HepG2 (cell line): ENCODE measurements around the gene ZNF512B. TPM values are rescaled to one million over a fixed set of nuclear protein-coding genes. Genes with fewer than 3 reads are reported as not detected.

Experiments used
- AGO2 ChIP-seq: fragments of 200-400 bp; formaldehyde crosslinking; optimal IDR thresholded peaks from 2 replicates; pipeline ENCODE3; 2017; ENCODE audit warnings: mild to moderate bottlenecking, low read depth, low read length, moderate library complexity
- AKAP8 ChIP-seq: sonication (generic); formaldehyde crosslinking; IDR thresholded peaks from 2 replicates; pipeline ENCODE4 v1.5.1; 2020; ENCODE audit warnings: mild to moderate bottlenecking, missing genetic modification reagents
- CBFB ChIP-seq: sonication (generic); formaldehyde crosslinking; IDR thresholded peaks from 2 replicates; pipeline ENCODE4 v1.4.0; 2020; ENCODE audit warnings: missing genetic modification reagents
- ETV6 ChIP-seq: sonication (generic); formaldehyde crosslinking; conservative IDR thresholded peaks from 2 replicates; pipeline ENCODE4 v1.4.0; 2020; ENCODE audit warnings: missing genetic modification reagents
- KLF11 ChIP-seq: IDR thresholded peaks from 2 replicates; pipeline ENCODE4 v1.6.1; 2016; ENCODE audit warnings: missing compliant biosample characterization
- PBX2 ChIP-seq: IDR thresholded peaks from 2 replicates; pipeline ENCODE4 v1.6.1; 2016; ENCODE audit warnings: control low read depth
- RBAK ChIP-seq: sonication (generic); formaldehyde crosslinking; IDR thresholded peaks from 2 replicates; pipeline ENCODE4 v1.5.1; 2020; ENCODE audit warnings: mild to moderate bottlenecking, missing genetic modification reagents
- THYN1 ChIP-seq: sonication (generic); formaldehyde crosslinking; IDR thresholded peaks from 2 replicates; pipeline ENCODE4 v1.8.1; 2023; ENCODE audit warnings: low read depth, mild to moderate bottlenecking, moderate library complexity, missing genetic modification reagents, borderline replicate concordance
- TOE1 ChIP-seq: sonication (generic); formaldehyde crosslinking; IDR thresholded peaks from 2 replicates; pipeline ENCODE4 v1.4.0; 2020; ENCODE audit warnings: mild to moderate bottlenecking, missing genetic modification reagents
- ZNF143 ChIP-seq: sonication (generic); formaldehyde crosslinking; IDR thresholded peaks from 2 replicates; pipeline ENCODE4 v1.4.0; 2020; ENCODE audit warnings: missing genetic modification reagents
- ZNF224 ChIP-seq: sonication (generic); formaldehyde crosslinking; IDR thresholded peaks from 2 replicates; pipeline ENCODE4 v1.5.0; 2020; ENCODE audit warnings: mild to moderate bottlenecking, missing genetic modification reagents
- ZNF337 ChIP-seq: sonication (generic); formaldehyde crosslinking; IDR thresholded peaks from 2 replicates; pipeline ENCODE4 v1.5.1; 2020; ENCODE audit warnings: missing genetic modification reagents, low read depth, mild to moderate bottlenecking, borderline replicate concordance
- ZNF503 ChIP-seq: sonication (generic); formaldehyde crosslinking; IDR thresholded peaks from 2 replicates; pipeline ENCODE4 v1.4.0; 2020; ENCODE audit warnings: missing genetic modification reagents
- ZNF614 ChIP-seq: IDR thresholded peaks from 2 replicates; pipeline ENCODE4 v1.6.1; 2018; ENCODE audit warnings: missing biosample characterization, missing genetic modification reagents, inconsistent platforms, borderline replicate concordance
- ZNF746 ChIP-seq: sonication (generic); formaldehyde crosslinking; IDR thresholded peaks from 2 replicates; pipeline ENCODE4 v1.8.0; 2022; ENCODE audit warnings: mild to moderate bottlenecking, missing genetic modification reagents
- polyA plus RNA-seq, 8 experiments: library from polyadenylated mRNA; depleted of rRNA in 3 of 8; stranded (reverse) in 7 of 8; unstranded in 1 of 8; fragments of >200 nt; fragmentation: Illumina TruSeq in 4 of 8; extraction: Trizol in 4 of 8; gene quantifications; 2 replicates each; pipeline versions ENCODE4 v1.2.1 to v1.2.3, GENCODE V29; 2011 to 2016; ENCODE audit warnings: low read depth in 4 of 8, missing spikeins in 1 of 8, mixed read lengths in 1 of 8; ENCODE audit not compliant: insufficient read depth in 1 of 8
- total RNA-seq, 5 experiments: library from RNA; depleted of rRNA; stranded (reverse); fragments of >200 nt; fragmentation: Illumina TruSeq; extraction: Trizol; gene quantifications; 2 replicates each; pipeline ENCODE4 v1.2.3, GENCODE V29; 2016; ENCODE audit warnings: low read depth in 1 of 5
- TF ChIP-seq, protein P1 (sequence below): sonication (generic); formaldehyde crosslinking; IDR thresholded peaks from 2 replicates; pipeline ENCODE4 v1.5.0; 2020; ENCODE audit warnings: missing genetic modification reagents
- TF ChIP-seq, protein P2 (sequence below): sonication (generic); formaldehyde crosslinking; IDR thresholded peaks from 2 replicates; pipeline ENCODE4 v1.4.0; 2020; ENCODE audit warnings: mild to moderate bottlenecking, missing genetic modification reagents
- TF ChIP-seq, protein P3 (sequence below): sonication (generic); formaldehyde crosslinking; IDR thresholded peaks from 2 replicates; pipeline ENCODE4 v1.8.1; 2022; ENCODE audit warnings: low read depth, mild to moderate bottlenecking, missing genetic modification reagents

ZNF512B gene
- total and polyA plus RNA-seq, 2 of the 13 experiments (the other 11 are each of a cell fraction or from before 2014, with no cell fraction given) = 11.5 to 30.6 TPM

- TF ChIP-seq, protein P1, sequence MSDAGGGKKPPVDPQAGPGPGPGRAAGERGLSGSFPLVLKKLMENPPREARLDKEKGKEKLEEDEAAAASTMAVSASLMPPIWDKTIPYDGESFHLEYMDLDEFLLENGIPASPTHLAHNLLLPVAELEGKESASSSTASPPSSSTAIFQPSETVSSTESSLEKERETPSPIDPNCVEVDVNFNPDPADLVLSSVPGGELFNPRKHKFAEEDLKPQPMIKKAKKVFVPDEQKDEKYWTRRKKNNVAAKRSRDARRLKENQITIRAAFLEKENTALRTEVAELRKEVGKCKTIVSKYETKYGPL (CRISPR knock-in tag) = no peak
- TF ChIP-seq ZNF143 (CRISPR knock-in tag) = peak; percentile 88
- TF ChIP-seq, protein P2, sequence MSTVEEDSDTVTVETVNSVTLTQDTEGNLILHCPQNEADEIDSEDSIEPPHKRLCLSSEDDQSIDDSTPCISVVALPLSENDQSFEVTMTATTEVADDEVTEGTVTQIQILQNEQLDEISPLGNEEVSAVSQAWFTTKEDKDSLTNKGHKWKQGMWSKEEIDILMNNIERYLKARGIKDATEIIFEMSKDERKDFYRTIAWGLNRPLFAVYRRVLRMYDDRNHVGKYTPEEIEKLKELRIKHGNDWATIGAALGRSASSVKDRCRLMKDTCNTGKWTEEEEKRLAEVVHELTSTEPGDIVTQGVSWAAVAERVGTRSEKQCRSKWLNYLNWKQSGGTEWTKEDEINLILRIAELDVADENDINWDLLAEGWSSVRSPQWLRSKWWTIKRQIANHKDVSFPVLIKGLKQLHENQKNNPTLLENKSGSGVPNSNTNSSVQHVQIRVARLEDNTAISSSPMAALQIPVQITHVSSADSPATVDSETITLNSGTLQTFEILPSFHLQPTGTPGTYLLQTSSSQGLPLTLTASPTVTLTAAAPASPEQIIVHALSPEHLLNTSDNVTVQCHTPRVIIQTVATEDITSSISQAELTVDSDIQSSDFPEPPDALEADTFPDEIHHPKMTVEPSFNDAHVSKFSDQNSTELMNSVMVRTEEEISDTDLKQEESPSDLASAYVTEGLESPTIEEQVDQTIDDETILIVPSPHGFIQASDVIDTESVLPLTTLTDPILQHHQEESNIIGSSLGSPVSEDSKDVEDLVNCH = 0 out of 2 replicates have a peak, but pooled peaks have one; percentile 66
- peak; percentile 94 for TF ChIP-seq CBFB (CRISPR knock-in tag)
- TF ChIP-seq TOE1 (CRISPR knock-in tag) = peak; percentile 93; the same call in 1 of the 2 replicates
- peak; percentile 92 for TF ChIP-seq ZNF746 (CRISPR knock-in tag)
- TF ChIP-seq THYN1 (CRISPR knock-in tag) = no peak
- peak; percentile 98 for TF ChIP-seq ZNF337
- peak; percentile 88; the same call in 1 of the 2 replicates for TF ChIP-seq ZNF224 (CRISPR knock-in tag)
- TF ChIP-seq ZNF503 (CRISPR knock-in tag) = peak; percentile 88; the same call in 1 of the 2 replicates
- TF ChIP-seq AKAP8 (CRISPR knock-in tag) = peak; percentile 89
- TF ChIP-seq AGO2 = peak; percentile 73
- TF ChIP-seq, protein P3, sequence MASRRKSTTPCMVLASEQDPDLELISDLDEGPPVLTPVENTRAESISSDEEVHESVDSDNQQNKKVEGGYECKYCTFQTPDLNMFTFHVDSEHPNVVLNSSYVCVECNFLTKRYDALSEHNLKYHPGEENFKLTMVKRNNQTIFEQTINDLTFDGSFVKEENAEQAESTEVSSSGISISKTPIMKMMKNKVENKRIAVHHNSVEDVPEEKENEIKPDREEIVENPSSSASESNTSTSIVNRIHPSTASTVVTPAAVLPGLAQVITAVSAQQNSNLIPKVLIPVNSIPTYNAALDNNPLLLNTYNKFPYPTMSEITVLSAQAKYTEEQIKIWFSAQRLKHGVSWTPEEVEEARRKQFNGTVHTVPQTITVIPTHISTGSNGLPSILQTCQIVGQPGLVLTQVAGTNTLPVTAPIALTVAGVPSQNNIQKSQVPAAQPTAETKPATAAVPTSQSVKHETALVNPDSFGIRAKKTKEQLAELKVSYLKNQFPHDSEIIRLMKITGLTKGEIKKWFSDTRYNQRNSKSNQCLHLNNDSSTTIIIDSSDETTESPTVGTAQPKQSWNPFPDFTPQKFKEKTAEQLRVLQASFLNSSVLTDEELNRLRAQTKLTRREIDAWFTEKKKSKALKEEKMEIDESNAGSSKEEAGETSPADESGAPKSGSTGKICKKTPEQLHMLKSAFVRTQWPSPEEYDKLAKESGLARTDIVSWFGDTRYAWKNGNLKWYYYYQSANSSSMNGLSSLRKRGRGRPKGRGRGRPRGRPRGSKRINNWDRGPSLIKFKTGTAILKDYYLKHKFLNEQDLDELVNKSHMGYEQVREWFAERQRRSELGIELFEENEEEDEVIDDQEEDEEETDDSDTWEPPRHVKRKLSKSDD (CRISPR knock-in tag) = peak; percentile 73
- no peak for TF ChIP-seq PBX2
- TF ChIP-seq RBAK = peak; percentile 50; the same call in 1 of the 2 replicates
- TF ChIP-seq ETV6 (CRISPR knock-in tag) = peak; percentile 86
- TF ChIP-seq ZNF614 (CRISPR knock-in tag) = peak; percentile 98; the same call in 1 of the 2 replicates
- TF ChIP-seq KLF11 (CRISPR knock-in tag) = peak; percentile 96
Measured at GRCh38 chr20:63980806-63981728, 11.3 kb upstream of the ZNF512B start, which contains the start of gene PRPF6 (continued).
